ENCODE results near the gene PARS2. TPM values are rescaled to one million over a fixed set of nuclear protein-coding genes. Genes with fewer than 3 reads are reported as not detected.

The PARS2 gene
- total and polyA plus RNA-seq, 8 donors, result 3.9 to 6.1 (median 5.5) TPM

GRCh38 chr1:54811739-54812655 lies 47.7 kb upstream of the PARS2 start:
- intact Hi-C loops (cut with DNase I), result loop anchor here in 1 of 2 donors (10.0 kb wide), 1 partner anchor 137 kb away; no protein-coding TSS in a partner anchor
- peak in 1 of 4 donors; percentile 22 for DNase-seq
- TF ChIP-seq, protein P1, sequence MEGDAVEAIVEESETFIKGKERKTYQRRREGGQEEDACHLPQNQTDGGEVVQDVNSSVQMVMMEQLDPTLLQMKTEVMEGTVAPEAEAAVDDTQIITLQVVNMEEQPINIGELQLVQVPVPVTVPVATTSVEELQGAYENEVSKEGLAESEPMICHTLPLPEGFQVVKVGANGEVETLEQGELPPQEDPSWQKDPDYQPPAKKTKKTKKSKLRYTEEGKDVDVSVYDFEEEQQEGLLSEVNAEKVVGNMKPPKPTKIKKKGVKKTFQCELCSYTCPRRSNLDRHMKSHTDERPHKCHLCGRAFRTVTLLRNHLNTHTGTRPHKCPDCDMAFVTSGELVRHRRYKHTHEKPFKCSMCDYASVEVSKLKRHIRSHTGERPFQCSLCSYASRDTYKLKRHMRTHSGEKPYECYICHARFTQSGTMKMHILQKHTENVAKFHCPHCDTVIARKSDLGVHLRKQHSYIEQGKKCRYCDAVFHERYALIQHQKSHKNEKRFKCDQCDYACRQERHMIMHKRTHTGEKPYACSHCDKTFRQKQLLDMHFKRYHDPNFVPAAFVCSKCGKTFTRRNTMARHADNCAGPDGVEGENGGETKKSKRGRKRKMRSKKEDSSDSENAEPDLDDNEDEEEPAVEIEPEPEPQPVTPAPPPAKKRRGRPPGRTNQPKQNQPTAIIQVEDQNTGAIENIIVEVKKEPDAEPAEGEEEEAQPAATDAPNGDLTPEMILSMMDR (IDR thresholded peaks at IDR 0.05), result no peak
- H3K27me3 ChIP-seq, result peaks cover 0 to 4% of the 10 kb centered on the region in 2 donors
- no peak overlapping the region for H3K27ac ChIP-seq
- no peaks in the 10 kb centered on the region for H3K36me3 ChIP-seq
- no peaks in the 10 kb centered on the region for H3K4me1 ChIP-seq
- no peak overlapping the region for H3K4me3 ChIP-seq
- ATAC-seq, result no peak
- H3K9me3 ChIP-seq, result no peaks in the 10 kb centered on the region

GRCh38 chr1:54811066-54811465 lies 46.7 kb upstream of the PARS2 start:
- Histone ChIP-seq H3K27ac (no peak overlapping the region), H3K4me1 (no peaks in the 10 kb centered on the region), H3K4me3 (no peak overlapping the region), H3K9me3 (no peaks in the 10 kb centered on the region), H3K27me3 (peaks cover 0 to 2% of the 10 kb centered on the region in 2 donors), H3K36me3 (no peaks in the 10 kb centered on the region)
- TF ChIP-seq, protein P1 (IDR thresholded peaks at IDR 0.05), result no peak
- intact Hi-C loops (cut with DNase I), result loop anchor here in 1 of 2 donors (10.0 kb wide), 1 partner anchor 136 kb away; no protein-coding TSS in a partner anchor
- ATAC-seq (no peak), DNase-seq (no peak)

DNA sequence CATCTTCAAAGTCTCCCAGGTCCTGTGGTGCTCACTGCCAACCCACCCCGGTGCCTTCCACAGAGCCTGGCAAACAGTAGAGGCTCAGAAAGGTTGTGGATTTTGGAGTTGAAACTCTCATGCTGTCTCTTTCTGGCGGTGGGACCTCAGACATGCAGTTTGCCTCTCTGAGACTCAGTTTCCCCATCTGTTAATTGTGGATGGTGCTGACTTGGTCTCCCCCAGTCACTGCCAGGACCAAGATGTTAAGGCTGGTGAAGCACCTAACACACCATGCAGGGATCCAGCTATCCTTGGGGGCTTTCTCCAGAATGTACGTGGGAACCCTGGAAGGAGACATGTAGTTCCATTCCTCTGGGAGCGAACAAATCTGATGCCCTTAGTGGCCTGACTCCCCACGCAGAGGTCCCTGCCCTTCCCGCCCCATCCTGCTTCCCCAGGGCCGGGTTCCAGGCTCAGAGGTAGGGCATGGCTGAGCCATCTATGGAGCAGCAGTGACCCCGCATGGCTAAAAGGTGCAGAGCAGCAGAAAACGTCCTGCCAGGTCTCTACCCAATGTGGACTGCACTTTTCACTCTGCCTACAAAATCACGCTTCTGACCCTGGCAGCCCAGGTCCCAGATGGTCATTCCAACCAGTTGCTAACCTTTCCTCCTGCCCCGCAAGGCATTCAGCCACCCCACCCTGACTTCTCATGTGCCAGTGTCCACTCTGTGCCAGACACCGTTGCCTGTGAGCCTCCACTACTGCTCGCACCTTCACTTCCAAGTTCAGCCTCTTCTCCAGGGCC lies 46.0 kb upstream of the PARS2 start:
- Histone ChIP-seq H3K4me3 (no peak overlapping the region), H3K9me3 (no peaks in the 10 kb centered on the region), H3K4me1 (no peaks in the 10 kb centered on the region), H3K36me3 (no peaks in the 10 kb centered on the region), H3K27ac (no peak overlapping the region), H3K27me3 (no peaks in the 10 kb centered on the region)
- DNase-seq (peak in 3 of 4 donors; percentile 51 to 65 (median 55)), ATAC-seq (peak; percentile 95)
- intact Hi-C loops (cut with DNase I), result loop anchor here in 1 of 2 donors (10.0 kb wide), 1 partner anchor 136 kb away; no protein-coding TSS in a partner anchor
- TF ChIP-seq, protein P1 (IDR thresholded peaks at IDR 0.05), result peak; percentile 67 to 74

- no peaks in the 10 kb centered on the region for H3K4me1 ChIP-seq
- H3K4me3 ChIP-seq, result no peak overlapping the region
- TF ChIP-seq, protein P1 (IDR thresholded peaks at IDR 0.05), result no peak
- DNase-seq, result peak in 1 of 4 donors; percentile 15
- H3K27me3 ChIP-seq, result no peaks in the 10 kb centered on the region
- H3K9me3 ChIP-seq, result no peaks in the 10 kb centered on the region
- no peaks in the 10 kb centered on the region for H3K36me3 ChIP-seq
- no peak for ATAC-seq
- no peak overlapping the region for H3K27ac ChIP-seq
- intact Hi-C loops (cut with DNase I), result loop anchor here in 1 of 2 donors (10.0 kb wide), 1 partner anchor 135 kb away; no protein-coding TSS in a partner anchor
These were observed 45.3 kb upstream of the PARS2 start for GRCh38 chr1:54809496-54810074.
